Ovary (tissue), 3 donors: Measurements from ENCODE around the gene CALD1.

Experiments used
- EP300 ChIP-seq: sonication (generic); formaldehyde crosslinking; IDR thresholded peaks from one replicate; pipeline ENCODE4 v1.6.1; 2017; ENCODE audit warnings: antibody characterized with exemption
- POLR2A ChIP-seq: fragments of 450-650 bp; IDR thresholded peaks from one replicate; pipeline ENCODE4 v1.6.1; 2017; ENCODE audit warnings: antibody characterized with exemption, mild to moderate bottlenecking, moderate library complexity
- TF ChIP-seq, protein P1 (sequence below), 3 donors: fragments of 450-650 bp in 2 of 3; fragments of 200-600 bp in 1 of 3; IDR thresholded peaks; one replicate each; pipeline versions ENCODE4 v1.5.1 to v1.8.0; 2016 to 2022; ENCODE audit warnings: antibody characterized with exemption in 3 of 3, mild to moderate bottlenecking in 1 of 3
- donor health status: DM: no; HTN: no; CAD: no.

DNA sequence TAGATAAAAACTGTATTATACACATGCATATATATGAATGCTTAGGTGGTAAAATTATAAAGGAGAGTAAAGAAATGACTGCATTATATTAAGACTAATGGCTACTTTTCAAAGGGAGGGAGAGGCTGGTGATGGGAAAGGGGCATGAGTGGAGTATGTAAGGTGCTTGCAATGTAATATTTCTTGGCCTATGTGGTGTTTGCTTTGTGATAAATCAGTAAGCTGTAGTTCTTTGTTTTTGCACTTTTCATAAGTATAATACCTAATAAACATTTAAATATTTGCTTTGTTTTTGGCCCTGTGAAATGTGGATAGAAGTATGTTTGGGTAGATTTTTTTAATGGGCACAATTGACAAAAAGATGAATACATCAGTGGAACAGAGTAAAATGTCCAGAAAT is 232.8 kb downstream of the CALD1 start:
- TF ChIP-seq, protein P1, sequence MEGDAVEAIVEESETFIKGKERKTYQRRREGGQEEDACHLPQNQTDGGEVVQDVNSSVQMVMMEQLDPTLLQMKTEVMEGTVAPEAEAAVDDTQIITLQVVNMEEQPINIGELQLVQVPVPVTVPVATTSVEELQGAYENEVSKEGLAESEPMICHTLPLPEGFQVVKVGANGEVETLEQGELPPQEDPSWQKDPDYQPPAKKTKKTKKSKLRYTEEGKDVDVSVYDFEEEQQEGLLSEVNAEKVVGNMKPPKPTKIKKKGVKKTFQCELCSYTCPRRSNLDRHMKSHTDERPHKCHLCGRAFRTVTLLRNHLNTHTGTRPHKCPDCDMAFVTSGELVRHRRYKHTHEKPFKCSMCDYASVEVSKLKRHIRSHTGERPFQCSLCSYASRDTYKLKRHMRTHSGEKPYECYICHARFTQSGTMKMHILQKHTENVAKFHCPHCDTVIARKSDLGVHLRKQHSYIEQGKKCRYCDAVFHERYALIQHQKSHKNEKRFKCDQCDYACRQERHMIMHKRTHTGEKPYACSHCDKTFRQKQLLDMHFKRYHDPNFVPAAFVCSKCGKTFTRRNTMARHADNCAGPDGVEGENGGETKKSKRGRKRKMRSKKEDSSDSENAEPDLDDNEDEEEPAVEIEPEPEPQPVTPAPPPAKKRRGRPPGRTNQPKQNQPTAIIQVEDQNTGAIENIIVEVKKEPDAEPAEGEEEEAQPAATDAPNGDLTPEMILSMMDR (IDR thresholded peaks at IDR 0.05) = no peak
- TF ChIP-seq POLR2A (no peak), EP300 (no peak)
